ENCODE results near the gene MAPK7. TPM values are rescaled to one million over a fixed set of nuclear protein-coding genes. Genes with fewer than 3 reads are reported as not detected.

The MAPK7 gene
- total and polyA plus RNA-seq, 9 of the 15 experiments (the other 6 are each of a cell fraction or from before 2014, with no cell fraction given) = 0.46 to 7.5 (median 2.5) TPM

- TF ChIP-seq, protein P1, sequence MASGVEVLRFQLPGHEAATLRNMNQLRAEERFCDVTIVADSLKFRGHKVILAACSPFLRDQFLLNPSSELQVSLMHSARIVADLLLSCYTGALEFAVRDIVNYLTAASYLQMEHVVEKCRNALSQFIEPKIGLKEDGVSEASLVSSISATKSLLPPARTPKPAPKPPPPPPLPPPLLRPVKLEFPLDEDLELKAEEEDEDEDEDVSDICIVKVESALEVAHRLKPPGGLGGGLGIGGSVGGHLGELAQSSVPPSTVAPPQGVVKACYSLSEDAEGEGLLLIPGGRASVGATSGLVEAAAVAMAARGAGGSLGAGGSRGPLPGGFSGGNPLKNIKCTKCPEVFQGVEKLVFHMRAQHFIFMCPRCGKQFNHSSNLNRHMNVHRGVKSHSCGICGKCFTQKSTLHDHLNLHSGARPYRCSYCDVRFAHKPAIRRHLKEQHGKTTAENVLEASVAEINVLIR (CRISPR knock-in tag; IDR thresholded peaks at IDR 0.05) = 0 out of 2 replicates have a peak, but pooled peaks have one; percentile 36
- TF ChIP-seq KLF13 (tag; IDR thresholded peaks at IDR 0.05; ENCODE audit: borderline replicate concordance, low read depth) = 0 out of 2 replicates have a peak, but pooled peaks have one; percentile 22
- TF ChIP-seq, protein P2, sequence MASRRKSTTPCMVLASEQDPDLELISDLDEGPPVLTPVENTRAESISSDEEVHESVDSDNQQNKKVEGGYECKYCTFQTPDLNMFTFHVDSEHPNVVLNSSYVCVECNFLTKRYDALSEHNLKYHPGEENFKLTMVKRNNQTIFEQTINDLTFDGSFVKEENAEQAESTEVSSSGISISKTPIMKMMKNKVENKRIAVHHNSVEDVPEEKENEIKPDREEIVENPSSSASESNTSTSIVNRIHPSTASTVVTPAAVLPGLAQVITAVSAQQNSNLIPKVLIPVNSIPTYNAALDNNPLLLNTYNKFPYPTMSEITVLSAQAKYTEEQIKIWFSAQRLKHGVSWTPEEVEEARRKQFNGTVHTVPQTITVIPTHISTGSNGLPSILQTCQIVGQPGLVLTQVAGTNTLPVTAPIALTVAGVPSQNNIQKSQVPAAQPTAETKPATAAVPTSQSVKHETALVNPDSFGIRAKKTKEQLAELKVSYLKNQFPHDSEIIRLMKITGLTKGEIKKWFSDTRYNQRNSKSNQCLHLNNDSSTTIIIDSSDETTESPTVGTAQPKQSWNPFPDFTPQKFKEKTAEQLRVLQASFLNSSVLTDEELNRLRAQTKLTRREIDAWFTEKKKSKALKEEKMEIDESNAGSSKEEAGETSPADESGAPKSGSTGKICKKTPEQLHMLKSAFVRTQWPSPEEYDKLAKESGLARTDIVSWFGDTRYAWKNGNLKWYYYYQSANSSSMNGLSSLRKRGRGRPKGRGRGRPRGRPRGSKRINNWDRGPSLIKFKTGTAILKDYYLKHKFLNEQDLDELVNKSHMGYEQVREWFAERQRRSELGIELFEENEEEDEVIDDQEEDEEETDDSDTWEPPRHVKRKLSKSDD (conservative IDR thresholded peaks at IDR 0.05; ENCODE audit: low read length) = no peak
- no peak for TF ChIP-seq ZNF408 (CRISPR knock-in tag; IDR thresholded peaks at IDR 0.05; ENCODE audit: low read depth)
- TF ChIP-seq, protein P3, sequence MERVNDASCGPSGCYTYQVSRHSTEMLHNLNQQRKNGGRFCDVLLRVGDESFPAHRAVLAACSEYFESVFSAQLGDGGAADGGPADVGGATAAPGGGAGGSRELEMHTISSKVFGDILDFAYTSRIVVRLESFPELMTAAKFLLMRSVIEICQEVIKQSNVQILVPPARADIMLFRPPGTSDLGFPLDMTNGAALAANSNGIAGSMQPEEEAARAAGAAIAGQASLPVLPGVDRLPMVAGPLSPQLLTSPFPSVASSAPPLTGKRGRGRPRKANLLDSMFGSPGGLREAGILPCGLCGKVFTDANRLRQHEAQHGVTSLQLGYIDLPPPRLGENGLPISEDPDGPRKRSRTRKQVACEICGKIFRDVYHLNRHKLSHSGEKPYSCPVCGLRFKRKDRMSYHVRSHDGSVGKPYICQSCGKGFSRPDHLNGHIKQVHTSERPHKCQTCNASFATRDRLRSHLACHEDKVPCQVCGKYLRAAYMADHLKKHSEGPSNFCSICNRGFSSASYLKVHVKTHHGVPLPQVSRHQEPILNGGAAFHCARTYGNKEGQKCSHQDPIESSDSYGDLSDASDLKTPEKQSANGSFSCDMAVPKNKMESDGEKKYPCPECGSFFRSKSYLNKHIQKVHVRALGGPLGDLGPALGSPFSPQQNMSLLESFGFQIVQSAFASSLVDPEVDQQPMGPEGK (CRISPR knock-in tag; IDR thresholded peaks at IDR 0.05; ENCODE audit: borderline replicate concordance) = no peak
- no peak for TF ChIP-seq ZNF23 (CRISPR knock-in tag; IDR thresholded peaks at IDR 0.05)
- no peak for TF ChIP-seq NUFIP1 (IDR thresholded peaks at IDR 0.05; ENCODE audit: partially characterized antibody)
- peak; percentile 63 for TF ChIP-seq SUPT5H (IDR thresholded peaks at IDR 0.05)
- no peak for TF ChIP-seq FOXP1 (CRISPR knock-in tag; IDR thresholded peaks at IDR 0.05)
- TF ChIP-seq CHCHD3 (CRISPR knock-in tag; IDR thresholded peaks at IDR 0.05) = no peak
- TF ChIP-seq ZNF24 (IDR thresholded peaks at IDR 0.05) = no peak; the same call in 1 of the 2 replicates
- TF ChIP-seq ZKSCAN1 (IDR thresholded peaks at IDR 0.05; ENCODE audit: low read depth, low read length) = 0 out of 2 replicates have a peak, but pooled peaks have one; percentile 12
- no peak for TF ChIP-seq RUNX1 (IDR thresholded peaks at IDR 0.05; ENCODE audit: low read depth)
- peak; percentile 58; the same call in 1 of the 2 replicates for TF ChIP-seq SIN3B (IDR thresholded peaks at IDR 0.05; ENCODE audit: low read depth)
- TF ChIP-seq BHLHE40 (IDR thresholded peaks at IDR 0.05; ENCODE audit: low read length) = peak; percentile 72
- no peak for TF ChIP-seq ZNF76 (CRISPR knock-in tag; IDR thresholded peaks at IDR 0.05; ENCODE audit: borderline replicate concordance)
- TF ChIP-seq RB1 (IDR thresholded peaks at IDR 0.05; ENCODE audit: low read depth) = peak; percentile 46; the same call in 1 of the 2 replicates
- peak; percentile 99 for TF ChIP-seq MYNN (IDR thresholded peaks at IDR 0.05)
- peak; percentile 83; the same call in 1 of the 2 replicates for TF ChIP-seq MYNN (CRISPR knock-in tag; IDR thresholded peaks at IDR 0.05)
- TF ChIP-seq NEUROD1 (IDR thresholded peaks at IDR 0.05; ENCODE audit: borderline replicate concordance, low read depth, low read length, partially characterized antibody) = peak; percentile 90
- no peak for TF ChIP-seq ZNF77 (CRISPR knock-in tag; IDR thresholded peaks at IDR 0.05)
- no peak; the same call in 1 of the 2 replicates for TF ChIP-seq CBFB (CRISPR knock-in tag; IDR thresholded peaks at IDR 0.05)
- 0 out of 2 replicates have a peak, but pooled peaks have one; percentile 41 for TF ChIP-seq MTA1 (IDR thresholded peaks at IDR 0.05; ENCODE audit: borderline replicate concordance)
Measured at GRCh38 chr17:19362277-19363113, 15.8 kb upstream of the MAPK7 start, which contains the start of gene B9D1 (continued).

All from K562 (cell line).